Measurements from ENCODE around the gene RPL32.

- TF ChIP-seq EZH2 (IDR thresholded peaks at IDR 0.05; ENCODE audit: insufficient read depth, poor library complexity, severe bottlenecking) (no peak), EZH2phosphoT487 (IDR thresholded peaks at IDR 0.05; ENCODE audit: insufficient read depth, low read depth) (no peak)
Observed at GRCh38 chr3:12835052-12835665, 6.2 kb downstream of the RPL32 start.
